Astrocyte of the cerebellum (primary cell): ENCODE measurements around the gene IBA57.
A peak's percentile ranks its signal among the peaks of the same experiment; 100 is the strongest.

ENCODE experiments used
- DNase-seq: peaks from one replicate; pipeline ENCODE4 v3.0.0-alpha.2; 2011; ENCODE audit warnings: low read depth
- H3K4me3 ChIP-seq: 2 replicates; pipeline ENCODE4 v1.5.1; 2011; ENCODE audit warnings: mild to moderate bottlenecking, low read depth, low read length, moderate library complexity
- CTCF ChIP-seq: IDR thresholded peaks from 2 replicates; pipeline ENCODE4 v1.5.1; 2012; ENCODE audit warnings: low read length, low read depth, moderate library complexity, mild to moderate bottlenecking; ENCODE audit errors: missing control alignments
- in situ Hi-C: cut with HindIII; loops from 2 replicates; pipeline ENCODE4 v1.10.0; 2017; ENCODE audit warnings: low sequenced_read_pairs

IBA57 gene

GRCh38 chr1:228161866-228162265, 3.7 kb upstream of the IBA57 start:
- H3K4me3 ChIP-seq = no peak overlapping the region
- in situ Hi-C loops = no loop called here
- TF ChIP-seq CTCF = no peak
- DNase-seq = no peak

- DNase-seq = no peak
- no peak for TF ChIP-seq CTCF
- in situ Hi-C loops = no loop called here
- H3K4me3 ChIP-seq = no peak overlapping the region
Measured at GRCh38 chr1:228162286-228163006, 3.2 kb upstream of the IBA57 start.

GRCh38 chr1:228163007-228163753, 2.4 kb upstream of the IBA57 start:
- H3K4me3 ChIP-seq = no peak overlapping the region
- TF ChIP-seq CTCF = no peak
- DNase-seq = no peak
- in situ Hi-C loops = no loop called here

GRCh38 chr1:228163776-228164519, 1.7 kb upstream of the IBA57 start:
- H3K4me3 ChIP-seq = no peak overlapping the region
- no peak for TF ChIP-seq CTCF
- no peak for DNase-seq
- in situ Hi-C loops = no loop called here

- peak overlapping the region; percentile 40 for H3K4me3 ChIP-seq
- no peak for DNase-seq
- in situ Hi-C loops = loop anchor here (5.0 kb wide), 1 partner anchor 303 kb away; no protein-coding TSS in a partner anchor
- TF ChIP-seq CTCF = no peak
Measured at GRCh38 chr1:228164561-228165371, 838 bp upstream of the IBA57 start.
